Measurements from ENCODE around the gene KAZN.

DNA sequence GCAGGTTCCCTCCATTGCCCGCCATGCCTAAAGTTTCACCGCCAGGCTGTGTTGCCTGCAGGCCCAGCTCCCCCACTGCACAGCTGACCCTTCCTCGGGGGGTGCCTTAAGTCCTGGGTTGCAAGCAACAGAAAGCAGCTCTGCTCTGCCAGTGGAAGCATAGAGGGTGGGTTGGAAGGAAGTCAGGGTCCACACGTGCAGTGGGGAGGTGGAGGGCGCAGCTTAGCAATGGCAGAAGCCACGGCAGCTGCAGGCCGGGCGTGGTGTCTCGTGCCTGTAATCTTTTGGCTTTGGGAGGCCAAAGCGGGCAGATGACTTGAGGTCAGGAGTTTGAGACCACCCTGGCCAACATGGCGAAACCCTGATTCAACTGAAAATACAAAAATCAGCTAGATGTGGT is 448.8 kb downstream of the KAZN start:
- TF ChIP-seq, protein P1, sequence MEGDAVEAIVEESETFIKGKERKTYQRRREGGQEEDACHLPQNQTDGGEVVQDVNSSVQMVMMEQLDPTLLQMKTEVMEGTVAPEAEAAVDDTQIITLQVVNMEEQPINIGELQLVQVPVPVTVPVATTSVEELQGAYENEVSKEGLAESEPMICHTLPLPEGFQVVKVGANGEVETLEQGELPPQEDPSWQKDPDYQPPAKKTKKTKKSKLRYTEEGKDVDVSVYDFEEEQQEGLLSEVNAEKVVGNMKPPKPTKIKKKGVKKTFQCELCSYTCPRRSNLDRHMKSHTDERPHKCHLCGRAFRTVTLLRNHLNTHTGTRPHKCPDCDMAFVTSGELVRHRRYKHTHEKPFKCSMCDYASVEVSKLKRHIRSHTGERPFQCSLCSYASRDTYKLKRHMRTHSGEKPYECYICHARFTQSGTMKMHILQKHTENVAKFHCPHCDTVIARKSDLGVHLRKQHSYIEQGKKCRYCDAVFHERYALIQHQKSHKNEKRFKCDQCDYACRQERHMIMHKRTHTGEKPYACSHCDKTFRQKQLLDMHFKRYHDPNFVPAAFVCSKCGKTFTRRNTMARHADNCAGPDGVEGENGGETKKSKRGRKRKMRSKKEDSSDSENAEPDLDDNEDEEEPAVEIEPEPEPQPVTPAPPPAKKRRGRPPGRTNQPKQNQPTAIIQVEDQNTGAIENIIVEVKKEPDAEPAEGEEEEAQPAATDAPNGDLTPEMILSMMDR (IDR thresholded peaks at IDR 0.05; ENCODE audit: low read length): no peak
- no peak for TF ChIP-seq EZH2 (optimal IDR thresholded peaks at IDR 0.05; ENCODE audit: low read depth, low read length)
- TF ChIP-seq EZH2phosphoT487 (IDR thresholded peaks at IDR 0.05; ENCODE audit: low read length): no peak

All from MM.1S (cell line).